Astrocyte (in vitro differentiated cells and primary cell): Measurements from ENCODE around the gene NAA11. TPM values are rescaled to one million over a fixed set of nuclear protein-coding genes. Genes with fewer than 3 reads are reported as not detected.

Source experiments
- DNase-seq: peaks from one replicate; pipeline ENCODE4 v3.0.0-alpha.2; 2010; ENCODE audit warnings: low read depth
- FAIRE-seq: peaks from 2 replicates; lab custom pipeline; 2011; peaks lifted over from hg19 to GRCh38; lab: Jason Lieb, UNC
- H2AFZ ChIP-seq: 2 replicates; pipeline ENCODE4 v1.6.0; 2012; ENCODE audit warnings: low read depth, low read length, inconsistent platforms
- H3K27ac ChIP-seq: 2 replicates; pipeline ENCODE4 v1.5.1; 2011; ENCODE audit warnings: low read depth, low read length, inconsistent platforms
- H3K27me3 ChIP-seq: 2 replicates; pipeline ENCODE4 v1.6.0; 2011; ENCODE audit warnings: low read length, inconsistent platforms; ENCODE audit not compliant: insufficient read depth
- H3K36me3 ChIP-seq: 2 replicates; pipeline ENCODE4 v1.5.1; 2011; ENCODE audit warnings: low read length, inconsistent platforms; ENCODE audit not compliant: insufficient read depth
- H3K4me1 ChIP-seq: 2 replicates; pipeline ENCODE4 v1.5.1; 2011; ENCODE audit warnings: low read length, inconsistent platforms; ENCODE audit not compliant: insufficient read depth
- H3K4me2 ChIP-seq: 2 replicates; pipeline ENCODE4 v1.6.0; 2012; ENCODE audit warnings: low read length, inconsistent platforms
- H3K4me3 ChIP-seq: 2 replicates; pipeline ENCODE4 v1.5.1; 2011; ENCODE audit warnings: low read depth, mild to moderate bottlenecking, low read length, inconsistent platforms; ENCODE audit not compliant: insufficient read depth
- H3K79me2 ChIP-seq: 2 replicates; pipeline ENCODE4 v1.6.0; 2012; ENCODE audit warnings: mild to moderate bottlenecking, low read length, inconsistent platforms; ENCODE audit not compliant: insufficient read depth
- H3K9ac ChIP-seq: 2 replicates; pipeline ENCODE4 v1.6.0; 2012; ENCODE audit warnings: mild to moderate bottlenecking, low read length, inconsistent platforms
- H3K9me3 ChIP-seq: 2 replicates; pipeline ENCODE4 v1.5.1; 2012; ENCODE audit warnings: low read depth, mild to moderate bottlenecking, low read length, inconsistent platforms; ENCODE audit not compliant: insufficient read depth
- H4K20me1 ChIP-seq: 2 replicates; pipeline ENCODE4 v1.6.0; 2012; ENCODE audit warnings: low read length, inconsistent platforms; ENCODE audit not compliant: insufficient read depth
- H3K27ac Mint-ChIP-seq: one replicate; pipeline ENCODE4 v1.8.0; 2021; ENCODE audit warnings: mild to moderate bottlenecking, mixed read lengths; ENCODE audit not compliant: unreplicated experiment
- H3K27me3 Mint-ChIP-seq: one replicate; pipeline ENCODE4 v1.8.0; 2021; ENCODE audit warnings: low read depth, mixed read lengths; ENCODE audit not compliant: unreplicated experiment
- H3K36me3 Mint-ChIP-seq: one replicate; pipeline ENCODE4 v1.8.0; 2021; ENCODE audit warnings: low read depth, mixed read lengths; ENCODE audit not compliant: unreplicated experiment
- H3K4me1 Mint-ChIP-seq: one replicate; pipeline ENCODE4 v1.8.0; 2021; ENCODE audit warnings: low read depth, mixed read lengths; ENCODE audit not compliant: unreplicated experiment
- H3K4me3 Mint-ChIP-seq: one replicate; pipeline ENCODE4 v1.8.0; 2021; ENCODE audit warnings: mild to moderate bottlenecking, moderate library complexity, mixed read lengths; ENCODE audit not compliant: unreplicated experiment
- H3K9me3 Mint-ChIP-seq: one replicate; pipeline ENCODE4 v1.8.0; 2021; ENCODE audit warnings: mild to moderate bottlenecking, mixed read lengths; ENCODE audit not compliant: unreplicated experiment
- CTCF ChIP-seq: IDR thresholded peaks from 2 replicates; pipeline ENCODE4 v1.5.1; 2011; ENCODE audit warnings: low read depth, mild to moderate bottlenecking, inconsistent platforms, low read length, moderate library complexity; ENCODE audit not compliant: insufficient read depth
- EZH2 ChIP-seq: IDR thresholded peaks from 2 replicates; pipeline ENCODE4 v1.6.1; 2012; ENCODE audit warnings: mild to moderate bottlenecking, low read length, inconsistent platforms; ENCODE audit not compliant: insufficient read depth
- total RNA-seq: library from RNA; stranded (reverse); gene quantifications from 2 replicates; pipeline ENCODE4 v1.2.1, GENCODE V29; 2021

The NAA11 gene
- total RNA-seq, 1 donor from 2014 or later = not detected

DNA sequence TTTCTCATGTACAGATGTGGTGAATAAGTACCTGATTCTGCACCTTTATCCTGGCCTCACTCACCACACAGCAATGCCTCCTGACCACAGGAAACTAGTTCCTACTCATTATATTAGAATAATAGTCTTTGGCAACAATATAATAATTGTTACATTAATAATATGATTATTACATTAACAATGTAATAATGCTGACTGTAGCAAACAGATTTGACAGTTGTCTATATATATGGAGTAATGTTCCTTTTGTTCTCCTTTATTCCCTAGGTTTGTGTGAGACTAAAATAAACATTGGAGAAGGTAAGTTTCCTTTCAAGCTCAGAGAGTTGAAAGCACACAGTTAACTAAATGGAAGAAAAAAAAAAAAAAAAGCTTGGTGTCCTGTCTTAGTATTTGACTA lies 40.6 kb upstream of the NAA11 start:
- H3K4me3 ChIP-seq = no peak overlapping the region
- no peak overlapping the region for H2AFZ ChIP-seq
- no peaks in the 10 kb centered on the region for H3K9me3 ChIP-seq
- no peak for DNase-seq
- no peaks in the 10 kb centered on the region for H3K27me3 ChIP-seq
- no peaks in the 10 kb centered on the region for H3K27me3 Mint-ChIP-seq
- H3K4me2 ChIP-seq = no peak overlapping the region
- FAIRE-seq = no peak
- H3K36me3 ChIP-seq = no peaks in the 10 kb centered on the region
- H3K27ac ChIP-seq = no peak overlapping the region
- no peak for TF ChIP-seq CTCF
- no peak for TF ChIP-seq EZH2
- no peaks in the 10 kb centered on the region for H3K79me2 ChIP-seq
- H3K36me3 Mint-ChIP-seq = no peaks in the 10 kb centered on the region
- no peak overlapping the region for H3K4me3 Mint-ChIP-seq
- H3K9me3 Mint-ChIP-seq = no peaks in the 10 kb centered on the region
- no peak overlapping the region for H3K27ac Mint-ChIP-seq
- H3K4me1 ChIP-seq = no peaks in the 10 kb centered on the region
- H3K9ac ChIP-seq = no peak overlapping the region
- no peaks in the 10 kb centered on the region for H4K20me1 ChIP-seq
- H3K4me1 Mint-ChIP-seq = no peaks in the 10 kb centered on the region

DNA sequence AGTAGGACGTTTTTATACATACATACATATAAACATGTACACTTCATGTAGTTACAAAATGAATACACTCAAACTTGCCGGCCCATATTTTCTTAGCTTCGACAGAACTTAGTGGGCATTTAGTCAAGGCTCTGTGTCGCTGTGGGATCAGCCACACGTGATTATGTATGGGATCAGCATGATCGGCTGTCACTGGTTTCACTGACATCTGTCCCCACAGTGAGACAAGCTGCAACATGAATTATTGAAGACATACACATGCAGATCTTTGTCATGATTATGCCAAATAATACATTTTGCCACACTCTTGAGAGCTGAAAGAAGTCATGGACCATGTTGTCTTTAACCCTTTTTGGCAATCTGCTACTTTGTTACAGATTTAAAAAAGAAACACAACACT lies 38.2 kb upstream of the NAA11 start:
- Histone ChIP-seq H4K20me1 (no peaks in the 10 kb centered on the region), H3K9ac (no peak overlapping the region), H3K9me3 (no peaks in the 10 kb centered on the region), H3K4me3 (no peak overlapping the region), H3K79me2 (no peaks in the 10 kb centered on the region), H3K36me3 (no peaks in the 10 kb centered on the region), H2AFZ (no peak overlapping the region), H3K27me3 (no peaks in the 10 kb centered on the region), H3K4me1 (no peaks in the 10 kb centered on the region), H3K4me2 (no peak overlapping the region), H3K27ac (no peak overlapping the region)
- Mint-ChIP-seq H3K9me3 (no peaks in the 10 kb centered on the region), H3K27me3 (no peaks in the 10 kb centered on the region), H3K4me3 (no peak overlapping the region), H3K36me3 (no peaks in the 10 kb centered on the region), H3K4me1 (no peaks in the 10 kb centered on the region), H3K27ac (no peak overlapping the region)
- TF ChIP-seq CTCF = no peak
- TF ChIP-seq EZH2 = no peak
- no peak for FAIRE-seq
- no peak for DNase-seq

DNA sequence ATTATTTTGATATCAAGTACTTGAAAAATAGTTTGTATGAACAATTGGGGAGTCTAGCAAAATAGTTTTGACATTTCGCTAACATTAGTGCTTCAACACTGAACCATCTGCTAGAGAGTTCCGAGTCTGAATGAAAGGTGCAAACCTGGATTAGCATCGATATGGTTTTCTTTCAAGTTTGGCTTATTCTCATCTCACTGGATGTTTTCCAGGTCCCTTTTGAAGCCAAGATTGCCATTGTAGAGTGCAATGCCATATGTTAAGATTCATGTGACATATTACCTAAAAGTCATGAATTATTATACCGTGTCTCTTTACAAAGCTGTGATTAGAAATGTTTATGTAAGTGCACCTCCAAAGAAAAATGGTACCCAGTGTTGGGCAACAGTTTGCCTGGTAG lies 36.8 kb upstream of the NAA11 start:
- Mint-ChIP-seq H3K4me3 (no peak overlapping the region), H3K27me3 (no peaks in the 10 kb centered on the region), H3K9me3 (no peaks in the 10 kb centered on the region), H3K27ac (no peak overlapping the region), H3K4me1 (no peaks in the 10 kb centered on the region), H3K36me3 (no peaks in the 10 kb centered on the region)
- Histone ChIP-seq H4K20me1 (no peaks in the 10 kb centered on the region), H3K9ac (no peak overlapping the region), H3K27me3 (no peaks in the 10 kb centered on the region), H2AFZ (no peak overlapping the region), H3K27ac (no peak overlapping the region), H3K4me2 (no peak overlapping the region), H3K4me3 (no peak overlapping the region), H3K9me3 (no peaks in the 10 kb centered on the region), H3K79me2 (no peaks in the 10 kb centered on the region), H3K36me3 (no peaks in the 10 kb centered on the region), H3K4me1 (no peaks in the 10 kb centered on the region)
- no peak for DNase-seq
- FAIRE-seq = no peak
- no peak for TF ChIP-seq CTCF
- TF ChIP-seq EZH2 = no peak
